H1 (cell line): ENCODE data around the gene NTRK2. TPM values are rescaled to one million over a fixed set of nuclear protein-coding genes. Genes with fewer than 3 reads are reported as not detected.

ENCODE experiments used
- CTCF ChIA-PET: fragments of 300-600 bp; sonication (Branson Sonifier 250); formaldehyde crosslinking; loops from one replicate; lab custom pipeline; 2021; ENCODE audit not compliant: partially characterized antibody; lab: Charles Lee
- POLR2A ChIA-PET: fragments of 300-600 bp; sonication (Branson Sonifier 250); formaldehyde crosslinking; loops from one replicate; lab custom pipeline; 2021; ENCODE audit warnings: inconsistent platforms; ENCODE audit not compliant: partially characterized antibody; lab: Charles Lee
- DNase-seq, 2 experiments: peaks; one replicate each; pipeline versions ENCODE4 v3.0.0 to v3.0.0-alpha.2; 2010 to 2022; ENCODE audit warnings: low spot score in 2 of 2, low read depth in 1 of 2, mixed read lengths in 1 of 2
- FAIRE-seq: peaks from 2 replicates; lab custom pipeline; 2011; peaks lifted over from hg19 to GRCh38; lab: Jason Lieb, UNC
- H2AFZ ChIP-seq: 2 replicates; pipeline ENCODE4 v1.8.1; 2012; ENCODE audit warnings: low read length, inconsistent platforms
- H2AK5ac ChIP-seq: 2 replicates; pipeline ENCODE4 v1.6.1; 2013; ENCODE audit warnings: low read depth, low read length
- H2BK120ac ChIP-seq: replicated peaks from 2 replicates; pipeline ENCODE3; 2013; ENCODE audit warnings: low read depth, low read length, inconsistent platforms
- H2BK12ac ChIP-seq: 2 replicates; pipeline ENCODE4 v1.6.1; 2013; ENCODE audit warnings: low read depth, low read length
- H2BK15ac ChIP-seq: 2 replicates; pipeline ENCODE4 v1.6.1; 2013; ENCODE audit warnings: low read length
- H2BK20ac ChIP-seq: 2 replicates; pipeline ENCODE4 v1.6.1; 2013; ENCODE audit warnings: low read length
- H2BK5ac ChIP-seq: 2 replicates; pipeline ENCODE4 v1.6.1; 2013; ENCODE audit warnings: low read depth, low read length
- H3K14ac ChIP-seq: 2 replicates; pipeline ENCODE4 v1.6.1; 2013; ENCODE audit warnings: inconsistent platforms; ENCODE audit not compliant: insufficient read length
- H3K18ac ChIP-seq: 2 replicates; pipeline ENCODE4 v1.6.1; 2013; ENCODE audit warnings: low read length; ENCODE audit errors: extremely low read depth
- H3K23ac ChIP-seq: 2 replicates; pipeline ENCODE4 v1.6.1; 2013; ENCODE audit warnings: inconsistent platforms; ENCODE audit not compliant: insufficient read length
- H3K23me2 ChIP-seq: 2 replicates; pipeline ENCODE4 v1.6.1; 2013; ENCODE audit warnings: low read depth, low read length
- H3K27ac ChIP-seq: 2 replicates; pipeline ENCODE4 v1.6.1; 2011; ENCODE audit warnings: low read depth, low read length, inconsistent platforms
- H3K27me3 ChIP-seq, 4 experiments: replicated peaks in 1 of 4; 1 replicate in 1 of 4; 2 replicates in 3 of 4; pipeline versions ENCODE4 v1.6.1 to v1.8.1; 2011 to 2013; ENCODE audit warnings: low read length in 3 of 4, mild to moderate bottlenecking in 3 of 4, inconsistent platforms in 2 of 4, mixed read lengths in 2 of 4, moderate library complexity in 1 of 4; ENCODE audit not compliant: control insufficient read depth in 3 of 4, insufficient read depth in 3 of 4; ENCODE audit errors: extremely low read depth in 1 of 4
- H3K36me3 ChIP-seq, 4 experiments: 2 replicates each; pipeline versions ENCODE4 v1.6.1 to v1.8.1; 2011 to 2013; ENCODE audit warnings: mild to moderate bottlenecking in 4 of 4, low read length in 3 of 4, moderate library complexity in 2 of 4, control low read depth in 1 of 4, inconsistent platforms in 1 of 4; ENCODE audit not compliant: insufficient read depth in 4 of 4, control insufficient read depth in 2 of 4
- H3K4ac ChIP-seq: replicated peaks from 2 replicates; pipeline ENCODE3; 2013; ENCODE audit warnings: low read length, low read depth, mixed read lengths, inconsistent platforms; ENCODE audit not compliant: insufficient read length
- H3K4me1 ChIP-seq, 4 experiments: replicated peaks in 1 of 4; 1 replicate in 1 of 4; 2 replicates in 3 of 4; pipeline versions ENCODE4 v1.6.1 to v1.8.1; 2011 to 2013; ENCODE audit warnings: low read length in 3 of 4, inconsistent platforms in 2 of 4, mixed read lengths in 1 of 4; ENCODE audit not compliant: insufficient read depth in 4 of 4, control insufficient read depth in 3 of 4
- H3K4me2 ChIP-seq, 2 experiments: 2 replicates each; pipeline versions ENCODE4 v1.6.1 to v1.8.1; 2011 to 2013; ENCODE audit warnings: low read depth in 2 of 2, low read length in 2 of 2, control low read depth in 1 of 2, inconsistent platforms in 1 of 2, mild to moderate bottlenecking in 1 of 2; ENCODE audit not compliant: insufficient read depth in 1 of 2
- H3K4me3 ChIP-seq, 4 experiments: fragments of 200-600, 300-600 bp in 1 of 4; sonication (generic), shearing (Covaris generic), sonication (Bioruptor Twin) in 1 of 4; 2 replicates each; pipeline versions ENCODE4 v1.5.1 to v1.8.1; 2011 to 2016; ENCODE audit warnings: low read length in 4 of 4, low read depth in 3 of 4, control low read depth in 2 of 4, inconsistent platforms in 2 of 4, mild to moderate bottlenecking in 2 of 4, mixed read lengths in 1 of 4, moderate library complexity in 1 of 4; ENCODE audit not compliant: insufficient read depth in 2 of 4; ENCODE audit errors: extremely low read depth in 1 of 4
- H3K56ac ChIP-seq: replicated peaks from 2 replicates; pipeline ENCODE3; 2013; ENCODE audit warnings: low read depth, mild to moderate bottlenecking, mixed read lengths, low read length, inconsistent platforms; ENCODE audit not compliant: insufficient read length
- H3K79me1 ChIP-seq: 2 replicates; pipeline ENCODE4 v1.6.1; 2013; ENCODE audit warnings: low read depth, low read length, control low read depth
- H3K79me2 ChIP-seq, 2 experiments: 2 replicates each; pipeline versions ENCODE4 v1.6.1 to v1.8.1; 2012 to 2013; ENCODE audit warnings: low read length in 2 of 2, mild to moderate bottlenecking in 2 of 2, inconsistent platforms in 1 of 2; ENCODE audit not compliant: insufficient read depth in 2 of 2, control insufficient read depth in 1 of 2
- H3K9ac ChIP-seq, 4 experiments: replicated peaks in 1 of 4; 1 replicate in 1 of 4; 2 replicates in 3 of 4; pipeline versions ENCODE4 v1.6.1 to v1.8.1; 2011 to 2013; ENCODE audit warnings: low read depth in 3 of 4, low read length in 3 of 4, control low read depth in 2 of 4, mild to moderate bottlenecking in 2 of 4, moderate library complexity in 2 of 4, inconsistent platforms in 1 of 4; ENCODE audit errors: extremely low read depth in 1 of 4
- H3K9me3 ChIP-seq, 2 experiments: 2 replicates each; pipeline versions ENCODE4 v1.6.1 to v1.8.1; 2012 to 2013; ENCODE audit warnings: mild to moderate bottlenecking in 2 of 2, moderate library complexity in 2 of 2, control low read depth in 1 of 2, inconsistent platforms in 1 of 2, low read depth in 1 of 2, low read length in 1 of 2, mixed read lengths in 1 of 2; ENCODE audit not compliant: insufficient read depth in 2 of 2
- H4K20me1 ChIP-seq, 2 experiments: replicated peaks in 1 of 2; 2 replicates each; pipeline versions ENCODE3 to v1.8.1; 2011 to 2013; ENCODE audit warnings: inconsistent platforms in 2 of 2, low read length in 2 of 2, mild to moderate bottlenecking in 1 of 2; ENCODE audit not compliant: insufficient read depth in 2 of 2, control insufficient read depth in 1 of 2
- H4K5ac ChIP-seq: 2 replicates; pipeline ENCODE4 v1.6.1; 2013; ENCODE audit warnings: low read length, low read depth, mixed read lengths, inconsistent platforms; ENCODE audit not compliant: insufficient read length
- H4K8ac ChIP-seq: 2 replicates; pipeline ENCODE4 v1.8.0; 2013; ENCODE audit warnings: mild to moderate bottlenecking, moderate library complexity, low read length, inconsistent platforms; ENCODE audit not compliant: insufficient read depth; ENCODE audit errors: extremely low read depth
- H4K91ac ChIP-seq: replicated peaks from 2 replicates; pipeline ENCODE3; 2013; ENCODE audit warnings: low read length, mixed read lengths, inconsistent platforms; ENCODE audit not compliant: insufficient read length
- SRF ChIP-seq: IDR thresholded peaks from 2 replicates; pipeline ENCODE4 v1.6.1; 2011; ENCODE audit warnings: mild to moderate bottlenecking, low read depth, low read length, moderate library complexity
- TAF1 ChIP-seq: IDR thresholded peaks from 2 replicates; pipeline ENCODE4 v1.6.1; 2011; ENCODE audit warnings: mild to moderate bottlenecking, low read depth, low read length
- TCF12 ChIP-seq: IDR thresholded peaks from 2 replicates; pipeline ENCODE4 v1.6.1; 2011; ENCODE audit warnings: low read depth, mild to moderate bottlenecking, low read length
- WGBS, 2 experiments: shearing (Covaris generic) in 1 of 2; methylation state at CpG; one replicate each; pipeline versions ENCODE4 v1.1.6 to v1.1.7; 2013 to 2015; ENCODE audit warnings: low lambda C conversion rate in 2 of 2, mixed read lengths in 2 of 2, inconsistent platforms in 1 of 2, low coverage in 1 of 2, missing lambda C conversion rate in 1 of 2; ENCODE audit not compliant: insufficient replicate concordance in 2 of 2, insufficient coverage in 1 of 2, insufficient read length in 1 of 2; ENCODE audit errors: extremely low coverage in 1 of 2, missing lambda C conversion rate in 1 of 2; 5-methylcytosine and 5-hydroxymethylcytosine counted together
- polyA plus RNA-seq, 7 experiments: library from polyadenylated mRNA; depleted of rRNA in 3 of 7; stranded (reverse) in 5 of 7; unstranded in 2 of 7; fragments of >200 nt in 5 of 7; fragments of 200-250 nt in 2 of 7; gene quantifications; 1 replicate in 5 of 7; 2 replicates in 1 of 7; 4 replicates in 1 of 7; pipeline versions ENCODE4 v1.2.1 to v1.2.3, GENCODE V29; 2011 to 2013; ENCODE audit warnings: missing spikeins in 2 of 7, mixed read lengths in 2 of 7
- total RNA-seq: library from RNA; stranded (reverse); fragmentation: NEBNext Ultra II Directional; extraction: Animal tissue kit (Norgen Biotek cat#: 25700); gene quantifications from 2 replicates; pipeline ENCODE4 v1.2.1, GENCODE V29; 2021

Gene NTRK2
- total and polyA plus RNA-seq, 2 of the 8 experiments (the other 6 are each of a cell fraction or from before 2014, with no cell fraction given) = 0.03 to 0.04 TPM

DNA sequence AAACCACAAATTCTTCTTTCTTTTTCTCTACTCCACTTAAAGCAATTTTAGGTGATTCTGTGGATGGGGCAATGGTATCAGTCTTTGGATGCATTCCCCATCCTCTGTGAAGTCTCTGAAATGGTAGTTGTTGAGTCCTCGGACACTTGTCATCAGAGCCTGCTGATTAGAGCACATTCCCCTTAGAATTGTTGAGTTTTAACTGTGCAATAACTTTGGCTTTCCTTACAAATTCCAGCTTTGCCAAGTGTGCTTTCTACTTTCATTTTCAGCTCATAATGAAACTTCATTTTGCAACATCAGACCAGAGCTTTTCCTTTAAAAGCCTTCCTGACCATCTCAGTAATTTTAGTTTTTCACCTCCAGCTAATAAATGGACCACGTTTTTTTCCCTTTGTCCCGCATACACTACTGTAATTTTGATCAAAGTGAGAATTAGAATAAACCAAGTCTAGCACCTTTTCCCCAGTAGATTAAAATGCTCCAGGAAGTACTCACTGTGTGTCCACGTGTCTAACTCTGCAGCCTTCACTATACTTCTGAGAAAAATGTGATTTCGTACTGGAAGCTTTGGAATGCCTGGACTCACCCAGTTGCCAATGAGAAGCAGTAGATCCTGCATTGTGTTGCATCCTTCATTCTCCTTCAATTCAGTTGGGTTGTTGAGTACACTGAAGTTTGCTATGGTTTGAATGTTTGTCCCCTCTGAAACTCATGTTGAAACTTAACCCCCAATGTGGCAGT lies 135.6 kb downstream of the NTRK2 start:
- no peak for DNase-seq
- Histone ChIP-seq H3K4me3 (no peak overlapping the region), H4K91ac (no peak overlapping the region), H2BK20ac (no peak overlapping the region), H2BK5ac (no peak overlapping the region), H3K36me3 (no peaks in the 10 kb centered on the region), H3K4me1 (no peaks in the 10 kb centered on the region), H3K23ac (no peak overlapping the region), H3K4me2 (no peak overlapping the region), H3K23me2 (no peaks in the 10 kb centered on the region), H4K20me1 (peaks cover 0 to 2% of the 10 kb centered on the region in 2 experiments), H3K4ac (no peak overlapping the region), H3K27me3 (no peaks in the 10 kb centered on the region), H3K27ac (no peak overlapping the region), H3K14ac (no peak overlapping the region), H3K18ac (no peak overlapping the region), H2BK12ac (no peak overlapping the region), H3K56ac (no peak overlapping the region), H2BK120ac (no peak overlapping the region), H3K9me3 (no peaks in the 10 kb centered on the region), H3K79me2 (no peaks in the 10 kb centered on the region), H3K79me1 (no peaks in the 10 kb centered on the region), H2AK5ac (no peak overlapping the region), H4K5ac (no peak overlapping the region), H3K9ac (no peak overlapping the region), H4K8ac (no peak overlapping the region), H2AFZ (no peak overlapping the region), H2BK15ac (no peak overlapping the region)
- no peak for FAIRE-seq
- ChIA-PET CTCF (interaction anchor here (0.5 kb wide), 1 partner anchor 56 kb away, joined by 3 read pairs; no protein-coding TSS in a partner anchor), POLR2A (no interaction called here)
- 81% methylated on average over 5 of the region's 5 CpGs; no CpG with 5 or more reads in 1 of the 2 experiments for WGBS, 2 experiments
- TF ChIP-seq TAF1 = no peak
- no peak for TF ChIP-seq TCF12
- TF ChIP-seq SRF = no peak
